ENCODE measurements around the gene CYP4V2. TPM values are rescaled to one million over a fixed set of nuclear protein-coding genes. Genes with fewer than 3 reads are reported as not detected.

CYP4V2 gene
- total RNA-seq, 1 donor from 2014 or later: 14.3 TPM

DNA sequence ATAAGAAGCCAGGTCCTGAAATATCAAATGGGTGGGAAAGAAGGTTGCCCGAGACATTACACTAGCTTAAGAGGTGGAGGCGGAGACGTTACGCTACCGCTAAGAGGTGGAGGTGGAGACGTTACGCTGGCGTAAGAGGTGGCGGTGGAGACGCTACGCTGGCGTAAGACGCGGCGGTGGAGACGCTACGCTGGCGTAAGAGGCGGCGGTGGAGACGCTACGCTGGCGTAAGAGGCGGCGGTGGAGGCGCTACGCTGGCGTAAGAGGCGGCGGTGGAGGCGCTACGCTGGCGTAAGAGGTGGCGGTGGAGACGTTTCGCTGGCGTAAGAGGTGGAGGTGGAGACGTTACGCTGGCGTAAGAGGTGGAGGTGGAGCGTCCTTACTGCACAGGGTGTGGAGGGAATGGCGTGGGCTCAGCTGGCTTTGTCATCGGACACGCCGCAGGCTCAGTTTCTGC is 12.8 kb downstream of the CYP4V2 start:
- DNase-seq (ENCODE audit: low spot score in 2 of 2): peak in 1 of 2 donors; percentile 72
- peak overlapping the region in 1 of 2 donors; percentile 55 for H3K27ac ChIP-seq
- H3K9me3 ChIP-seq: no peaks in the 10 kb centered on the region
- no peaks in the 10 kb centered on the region for H3K4me1 ChIP-seq
- no peaks in the 10 kb centered on the region for H3K27me3 ChIP-seq
- peak overlapping the region in 1 of 2 donors; percentile 40 for H3K4me3 ChIP-seq
- TF ChIP-seq, protein P1, sequence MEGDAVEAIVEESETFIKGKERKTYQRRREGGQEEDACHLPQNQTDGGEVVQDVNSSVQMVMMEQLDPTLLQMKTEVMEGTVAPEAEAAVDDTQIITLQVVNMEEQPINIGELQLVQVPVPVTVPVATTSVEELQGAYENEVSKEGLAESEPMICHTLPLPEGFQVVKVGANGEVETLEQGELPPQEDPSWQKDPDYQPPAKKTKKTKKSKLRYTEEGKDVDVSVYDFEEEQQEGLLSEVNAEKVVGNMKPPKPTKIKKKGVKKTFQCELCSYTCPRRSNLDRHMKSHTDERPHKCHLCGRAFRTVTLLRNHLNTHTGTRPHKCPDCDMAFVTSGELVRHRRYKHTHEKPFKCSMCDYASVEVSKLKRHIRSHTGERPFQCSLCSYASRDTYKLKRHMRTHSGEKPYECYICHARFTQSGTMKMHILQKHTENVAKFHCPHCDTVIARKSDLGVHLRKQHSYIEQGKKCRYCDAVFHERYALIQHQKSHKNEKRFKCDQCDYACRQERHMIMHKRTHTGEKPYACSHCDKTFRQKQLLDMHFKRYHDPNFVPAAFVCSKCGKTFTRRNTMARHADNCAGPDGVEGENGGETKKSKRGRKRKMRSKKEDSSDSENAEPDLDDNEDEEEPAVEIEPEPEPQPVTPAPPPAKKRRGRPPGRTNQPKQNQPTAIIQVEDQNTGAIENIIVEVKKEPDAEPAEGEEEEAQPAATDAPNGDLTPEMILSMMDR (IDR thresholded peaks at IDR 0.05): no peak
- peaks cover 3 to 4% of the 10 kb centered on the region in 2 donors for H3K36me3 ChIP-seq
- intact Hi-C loops (cut with DNase I): no loop called here

DNA sequence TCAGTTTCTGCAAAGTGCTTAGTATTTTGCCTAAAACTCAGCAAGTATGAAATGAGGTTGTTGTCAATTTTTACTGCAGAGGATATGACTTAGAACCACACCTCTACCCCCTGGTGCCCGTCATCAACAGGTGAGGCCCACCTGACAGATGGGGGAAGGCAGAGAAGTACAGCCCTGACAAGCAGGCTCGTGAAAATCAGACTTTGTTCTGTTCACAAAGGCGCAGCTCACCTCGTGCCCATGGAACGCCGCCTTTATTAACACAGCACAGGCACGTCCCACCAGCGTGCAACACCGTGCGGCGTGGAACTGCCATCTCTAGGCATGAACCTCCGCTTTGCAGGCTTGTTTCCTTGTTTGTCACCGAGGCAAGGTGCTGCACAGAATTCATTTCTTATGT is 13.3 kb downstream of the CYP4V2 start:
- DNase-seq (ENCODE audit: low spot score in 2 of 2): no peak
- TF ChIP-seq, protein P1 (IDR thresholded peaks at IDR 0.05): no peak
- Histone ChIP-seq H3K4me3 (peak overlapping the region in 1 of 2 donors; percentile 40), H3K9me3 (no peaks in the 10 kb centered on the region), H3K36me3 (peaks cover 8 to 10% of the 10 kb centered on the region in 2 donors), H3K27me3 (no peaks in the 10 kb centered on the region), H3K27ac (peak overlapping the region in 1 of 2 donors; percentile 55), H3K4me1 (no peaks in the 10 kb centered on the region)
- intact Hi-C loops (cut with DNase I): no loop called here

DNA sequence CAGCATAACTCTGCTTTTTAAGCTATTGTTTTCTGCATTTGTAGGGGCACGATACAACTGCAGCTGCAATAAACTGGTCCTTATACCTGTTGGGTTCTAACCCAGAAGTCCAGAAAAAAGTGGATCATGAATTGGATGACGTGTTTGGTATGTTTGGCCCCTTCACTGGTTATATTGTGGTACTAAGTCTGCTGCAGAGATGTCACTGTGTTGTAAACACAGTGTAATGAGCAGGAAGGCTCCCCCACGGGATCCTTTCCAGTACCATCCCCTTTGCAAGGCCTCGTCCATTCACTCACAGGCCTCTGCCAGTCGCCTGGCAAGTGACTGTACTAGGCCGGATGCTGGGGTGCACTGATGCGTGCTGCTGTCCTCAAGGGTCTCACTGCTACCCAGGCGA is 13.8 kb downstream of the CYP4V2 start:
- Histone ChIP-seq H3K27me3 (no peaks in the 10 kb centered on the region), H3K4me1 (no peaks in the 10 kb centered on the region), H3K4me3 (no peak overlapping the region), H3K27ac (no peak overlapping the region), H3K9me3 (no peaks in the 10 kb centered on the region), H3K36me3 (peaks cover 13 to 14% of the 10 kb centered on the region in 2 donors)
- TF ChIP-seq, protein P1 (IDR thresholded peaks at IDR 0.05): no peak
- intact Hi-C loops (cut with DNase I): no loop called here
- no peak for DNase-seq (ENCODE audit: low spot score in 2 of 2)

DNA sequence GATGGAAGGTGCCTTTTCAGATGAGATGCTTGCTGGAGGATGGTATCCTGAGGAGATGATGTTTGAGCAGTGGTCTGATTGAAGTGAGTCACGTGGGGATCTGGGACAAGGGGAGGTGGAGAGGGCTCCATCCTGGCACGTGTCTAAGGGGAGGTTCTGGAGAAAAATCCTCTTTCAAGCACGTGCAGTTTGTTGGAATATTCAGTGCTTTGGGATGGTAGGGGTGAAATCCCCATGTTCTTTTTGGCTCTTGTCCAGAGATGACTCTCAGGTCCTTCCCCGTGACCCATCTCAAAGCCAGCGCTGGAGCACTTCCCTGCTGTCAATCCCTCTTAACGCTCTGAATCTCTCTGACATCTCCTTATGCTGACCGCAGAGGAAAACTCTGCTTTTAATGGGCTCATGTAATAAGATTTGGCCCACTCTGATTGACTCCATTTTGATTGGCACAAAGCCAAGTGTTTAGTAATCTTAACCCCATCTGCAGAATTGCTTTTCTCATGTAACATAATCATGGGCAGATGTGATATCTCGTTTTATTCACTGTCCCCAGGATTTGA is 25.2 kb downstream of the CYP4V2 start:
- Histone ChIP-seq H3K27ac (no peak overlapping the region), H3K27me3 (no peaks in the 10 kb centered on the region), H3K36me3 (no peaks in the 10 kb centered on the region), H3K4me1 (no peaks in the 10 kb centered on the region), H3K9me3 (no peaks in the 10 kb centered on the region), H3K4me3 (no peak overlapping the region)
- intact Hi-C loops (cut with DNase I): no loop called here
- DNase-seq (ENCODE audit: low spot score in 2 of 2): no peak
- TF ChIP-seq, protein P1 (IDR thresholded peaks at IDR 0.05): no peak

DNA sequence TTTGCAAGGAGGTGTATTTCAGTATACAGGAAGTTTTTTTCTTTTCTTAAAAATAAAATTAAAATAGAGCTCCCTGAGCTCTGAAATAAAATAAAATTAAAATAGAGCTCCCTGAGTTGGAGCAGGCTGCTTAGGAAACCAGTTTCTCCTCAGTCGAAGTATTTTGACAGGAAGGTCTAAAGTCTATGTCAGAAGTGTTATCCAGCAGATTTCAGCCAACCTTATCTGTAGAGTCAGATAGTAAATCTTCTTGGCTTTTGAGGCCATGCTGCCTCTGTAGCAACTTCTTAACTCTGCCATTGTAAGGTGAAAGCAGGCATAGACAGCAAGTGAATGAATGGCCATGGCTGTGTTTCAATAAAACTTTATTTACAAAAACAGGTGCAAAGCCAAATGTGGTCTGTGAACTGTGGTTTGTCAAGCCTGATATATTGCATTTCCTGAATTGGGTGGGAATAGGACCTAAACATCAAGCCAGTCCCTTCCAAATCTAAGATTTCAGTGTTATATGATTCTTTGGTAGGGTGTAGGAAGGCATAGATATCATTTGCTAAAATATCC is 26.4 kb downstream of the CYP4V2 start:
- TF ChIP-seq, protein P1 (IDR thresholded peaks at IDR 0.05): no peak
- Histone ChIP-seq H3K4me1 (no peaks in the 10 kb centered on the region), H3K27me3 (no peaks in the 10 kb centered on the region), H3K27ac (no peak overlapping the region), H3K4me3 (no peak overlapping the region), H3K9me3 (no peaks in the 10 kb centered on the region), H3K36me3 (no peaks in the 10 kb centered on the region)
- intact Hi-C loops (cut with DNase I): no loop called here
- no peak for DNase-seq (ENCODE audit: low spot score in 2 of 2)
